Activated T-cell treated with anti-CD3 and anti-CD28 coated beads, Interleukin-2, amount 50 U/mL, for 4 hours (primary cell): ENCODE data around the gene PGM1. TPM values are rescaled to one million over a fixed set of nuclear protein-coding genes. Genes with fewer than 3 reads are reported as not detected.
"Not testable (repeated sequence)": the region's sequence is repeated elsewhere in the genome, so short reads cannot be mapped to it uniquely, and the experiment has no call there.

Experiments used
- ATAC-seq, 2 donors: fragments of 200-7000 bp; cut with Tn5 transposase; one replicate each; pipeline ENCODE4 v1.10.0; 2021
- DNase-seq: peaks from one replicate; pipeline ENCODE4 v3.0.0-alpha.2; 2020
- H3K27me3 Mint-ChIP-seq: one replicate; pipeline ENCODE4 v1.8.0; 2021; ENCODE audit warnings: low read depth, mixed read lengths
- H3K36me3 Mint-ChIP-seq: one replicate; pipeline ENCODE4 v1.8.0; 2022; ENCODE audit warnings: mixed read lengths; ENCODE audit not compliant: insufficient read depth
- H3K4me1 Mint-ChIP-seq: one replicate; pipeline ENCODE4 v1.8.0; 2021; ENCODE audit warnings: low read depth, mixed read lengths
- H3K4me3 Mint-ChIP-seq: one replicate; pipeline ENCODE4 v1.8.0; 2021; ENCODE audit warnings: mild to moderate bottlenecking, moderate library complexity, mixed read lengths
- H3K9me3 Mint-ChIP-seq: one replicate; pipeline ENCODE4 v1.8.0; 2021; ENCODE audit warnings: mixed read lengths
- total RNA-seq, 3 donors: library from RNA; stranded (reverse); gene quantifications; one replicate each; pipeline ENCODE4 v1.2.1, GENCODE V29; 2021

PGM1 gene
- total RNA-seq, result 10 to 100 TPM; 21.0 to 25.6 (median 23.8) TPM

DNA sequence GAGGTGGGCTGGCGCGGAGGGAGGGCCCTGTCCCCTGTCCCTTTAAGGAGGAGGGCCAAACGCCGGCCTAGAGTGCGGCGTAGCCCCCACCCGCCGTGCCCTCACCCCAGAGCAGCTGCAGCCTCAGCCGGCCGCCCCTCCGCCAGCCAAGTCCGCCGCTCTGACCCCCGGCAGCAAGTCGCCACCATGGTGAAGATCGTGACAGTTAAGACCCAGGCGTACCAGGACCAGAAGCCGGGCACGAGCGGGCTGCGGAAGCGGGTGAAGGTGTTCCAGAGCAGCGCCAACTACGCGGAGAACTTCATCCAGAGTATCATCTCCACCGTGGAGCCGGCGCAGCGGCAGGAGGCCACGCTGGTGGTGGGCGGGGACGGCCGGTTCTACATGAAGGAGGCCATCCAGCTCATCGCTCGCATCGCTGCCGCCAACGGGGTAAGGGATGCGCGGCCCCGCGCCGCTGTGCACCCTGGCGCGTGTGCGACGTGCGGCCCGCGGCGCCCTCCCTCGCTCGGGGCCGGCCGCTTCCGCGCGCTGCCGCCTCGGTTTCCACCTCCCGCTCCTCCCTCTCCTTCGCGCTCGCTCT lies at the start of gene PGM1:
PGM1 (plus strand) TSS at position 109 of the 583 bp plus-strand sequence; CDS start at position 187, 78 bp downstream.
- no peaks in the 10 kb centered on the region for H3K9me3 Mint-ChIP-seq
- peak; percentile 69 for DNase-seq
- H3K4me3 Mint-ChIP-seq, result peak within 1 kb of the TSS; percentile 97

DNA sequence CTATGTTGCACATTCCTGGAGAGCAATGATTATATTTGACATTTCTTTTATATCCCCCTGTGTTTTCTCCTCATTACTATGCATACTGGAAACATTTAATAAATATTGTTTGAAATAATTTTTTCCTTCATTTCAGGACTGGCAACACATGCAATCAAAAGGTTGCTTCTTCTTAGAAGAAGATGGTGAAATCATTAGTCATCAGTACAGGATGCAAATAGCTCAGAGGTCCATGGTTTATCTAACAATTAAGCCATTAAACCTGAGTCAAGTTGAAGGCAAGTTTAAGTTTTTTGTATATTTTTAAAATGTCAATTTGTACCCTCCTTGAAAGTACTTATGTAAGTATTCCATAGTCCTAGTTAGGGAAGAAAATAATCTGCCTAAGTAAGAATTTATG lies 47.4 kb upstream of the PGM1 start:
- no peaks in the 10 kb centered on the region for H3K27me3 Mint-ChIP-seq
- no peaks in the 10 kb centered on the region for H3K4me1 Mint-ChIP-seq
- H3K36me3 Mint-ChIP-seq, result peaks cover 13% of the 10 kb centered on the region
- H3K9me3 Mint-ChIP-seq, result no peaks in the 10 kb centered on the region
- no peak overlapping the region for H3K4me3 Mint-ChIP-seq
- ATAC-seq (no peak), DNase-seq (no peak)

More for the DNA sequence above, at the start of gene PGM1:
- Mint-ChIP-seq H3K4me1 (peaks cover 27% of the 10 kb centered on the region), H3K27me3 (no peaks in the 10 kb centered on the region), H3K36me3 (no peaks in the 10 kb centered on the region)
- peak; percentile 85 to 86 for ATAC-seq

DNA sequence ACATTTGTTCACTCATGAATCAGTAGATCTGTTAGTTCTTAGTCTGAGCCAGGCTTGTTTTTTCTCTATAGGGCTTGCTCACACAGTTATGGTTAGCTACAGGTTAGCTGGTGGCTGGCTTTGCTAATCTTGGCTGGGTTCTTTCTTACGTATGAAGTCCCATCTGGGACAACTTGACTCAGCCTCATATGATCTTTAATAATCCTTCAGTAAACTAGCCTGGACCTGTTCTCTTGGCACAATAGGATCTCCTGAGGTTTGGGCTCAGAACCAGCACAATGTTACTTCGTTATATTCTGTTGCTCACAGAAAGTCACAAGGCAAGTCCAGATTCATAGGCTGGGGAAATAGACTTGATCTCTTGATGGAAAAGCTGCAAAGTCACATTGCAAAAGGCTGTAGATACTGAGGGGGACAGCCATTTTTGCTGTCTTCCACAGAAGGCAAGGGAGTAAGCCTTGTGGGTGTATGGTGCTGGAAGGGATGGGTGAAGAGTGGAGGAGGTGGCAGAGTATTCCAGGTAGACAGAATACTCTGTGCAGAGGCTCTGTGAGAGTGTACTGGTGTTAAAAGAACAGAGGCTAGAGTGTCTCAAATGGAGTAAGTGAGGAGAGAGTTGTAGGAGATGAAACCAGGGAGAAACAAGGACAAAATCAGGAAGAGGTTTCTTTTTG lies 45.5 kb upstream of the PGM1 start:
- Mint-ChIP-seq H3K4me1 (no peaks in the 10 kb centered on the region), H3K4me3 (no peak overlapping the region), H3K36me3 (peaks cover 13% of the 10 kb centered on the region), H3K9me3 (no peaks in the 10 kb centered on the region), H3K27me3 (no peaks in the 10 kb centered on the region)
- no peak for ATAC-seq
- DNase-seq, result no peak

DNA sequence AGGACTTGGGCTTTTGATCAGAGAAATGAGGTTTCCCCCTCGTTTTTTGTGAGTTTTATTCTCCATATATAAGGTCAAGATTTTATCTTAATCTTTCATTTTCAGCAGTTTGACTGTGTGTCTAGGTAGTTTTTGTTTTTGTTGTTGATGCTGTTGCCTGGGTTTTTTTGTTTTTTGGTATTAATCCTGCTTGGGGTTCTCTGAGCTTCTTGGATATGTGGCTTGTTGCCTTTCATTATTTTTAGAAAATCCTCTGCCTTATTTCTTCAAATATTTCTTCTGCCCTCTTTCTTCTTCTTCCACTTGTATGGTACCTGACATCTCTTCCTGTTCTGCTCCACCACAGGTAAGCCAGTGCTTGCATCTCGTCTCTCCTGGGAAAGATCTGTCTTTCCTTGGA lies 44.9 kb upstream of the PGM1 start:
- Mint-ChIP-seq H3K9me3 (no peaks in the 10 kb centered on the region), H3K4me3 (no peak overlapping the region), H3K27me3 (no peaks in the 10 kb centered on the region), H3K36me3 (peaks cover 14% of the 10 kb centered on the region), H3K4me1 (no peaks in the 10 kb centered on the region)
- DNase-seq (no peak), ATAC-seq (no peak)

DNA sequence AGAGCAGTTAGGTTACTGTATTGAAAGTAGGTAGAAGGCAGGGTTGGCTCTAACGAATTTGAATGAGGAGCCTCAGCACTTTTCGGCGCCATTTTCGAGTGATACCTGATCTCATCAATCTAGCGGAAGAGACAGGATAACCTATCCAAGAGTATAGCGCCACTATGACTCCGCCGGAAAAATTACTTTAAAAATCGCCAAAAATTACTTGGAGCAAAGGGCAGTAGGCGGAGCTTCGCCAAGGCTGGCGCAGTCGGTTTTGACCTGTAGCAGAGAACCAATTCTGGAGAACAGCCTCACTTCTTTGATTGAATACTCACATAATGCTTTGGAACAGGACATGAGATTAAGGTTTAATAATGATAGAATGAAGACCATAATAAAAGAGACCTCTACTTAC lies 44.3 kb upstream of the PGM1 start:
- H3K4me1 Mint-ChIP-seq, result no peaks in the 10 kb centered on the region
- ATAC-seq (no peak), DNase-seq (no peak)
- H3K9me3 Mint-ChIP-seq, result no peaks in the 10 kb centered on the region
- H3K4me3 Mint-ChIP-seq, result no peak overlapping the region
- H3K36me3 Mint-ChIP-seq, result peaks cover 14% of the 10 kb centered on the region
- no peaks in the 10 kb centered on the region for H3K27me3 Mint-ChIP-seq

DNA sequence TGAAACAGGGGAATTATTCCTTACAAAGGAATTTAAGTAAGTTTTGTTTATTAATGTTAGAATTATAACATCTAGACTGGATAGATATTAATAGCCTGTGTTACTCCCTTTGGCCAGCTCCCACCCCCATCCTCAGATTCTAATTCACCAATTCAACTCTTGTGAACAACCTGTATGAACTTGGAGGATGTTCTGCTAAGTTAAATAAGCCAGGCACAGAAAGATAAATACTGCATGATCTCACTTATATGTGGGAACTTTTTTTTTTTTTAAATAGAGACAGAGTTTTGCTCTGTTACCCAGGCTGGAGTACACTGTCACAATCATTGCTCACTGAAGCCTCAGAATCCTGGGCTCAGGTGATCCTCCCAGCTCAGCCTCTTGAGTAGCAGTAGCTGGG lies 37.7 kb upstream of the PGM1 start:
- Mint-ChIP-seq H3K4me1 (no peaks in the 10 kb centered on the region), H3K27me3 (no peaks in the 10 kb centered on the region), H3K36me3 (peaks cover 8% of the 10 kb centered on the region), H3K9me3 (no peaks in the 10 kb centered on the region), H3K4me3 (no peak overlapping the region)
- DNase-seq, result no peak
- ATAC-seq, result no peak

DNA sequence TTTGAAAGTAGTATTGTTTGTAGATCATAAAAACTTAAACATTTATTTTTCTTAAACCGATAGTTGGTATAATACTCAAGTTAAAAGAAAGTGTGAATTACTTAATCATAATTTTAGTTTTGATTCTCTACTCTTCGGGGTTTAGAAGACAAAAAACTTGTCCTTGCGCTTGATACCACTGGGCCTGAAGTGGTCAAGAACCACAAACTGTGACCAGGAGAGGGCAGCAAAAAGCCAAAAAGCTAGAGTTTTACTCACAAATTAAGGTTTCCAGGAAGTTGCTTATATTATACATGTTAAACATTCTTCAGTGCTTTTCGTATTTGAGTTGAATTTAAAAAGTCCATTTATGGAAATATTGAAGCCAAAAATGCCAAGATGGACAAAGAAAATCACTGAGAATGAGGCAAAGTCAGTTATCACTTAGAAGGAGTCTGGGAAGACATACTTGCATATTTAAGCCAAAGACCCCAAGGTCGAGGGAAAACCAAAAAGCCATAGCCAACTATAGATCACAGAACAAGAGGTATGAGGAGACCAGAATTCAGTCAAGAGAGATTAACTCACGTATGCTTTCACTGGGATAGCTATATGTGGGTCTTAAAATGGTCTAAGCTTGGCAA lies 35.7 kb upstream of the PGM1 start:
- ATAC-seq (no peak), DNase-seq (no peak)
- Mint-ChIP-seq H3K4me3 (no peak overlapping the region), H3K36me3 (peaks cover 10% of the 10 kb centered on the region), H3K4me1 (no peaks in the 10 kb centered on the region), H3K9me3 (no peaks in the 10 kb centered on the region), H3K27me3 (no peaks in the 10 kb centered on the region)

DNA sequence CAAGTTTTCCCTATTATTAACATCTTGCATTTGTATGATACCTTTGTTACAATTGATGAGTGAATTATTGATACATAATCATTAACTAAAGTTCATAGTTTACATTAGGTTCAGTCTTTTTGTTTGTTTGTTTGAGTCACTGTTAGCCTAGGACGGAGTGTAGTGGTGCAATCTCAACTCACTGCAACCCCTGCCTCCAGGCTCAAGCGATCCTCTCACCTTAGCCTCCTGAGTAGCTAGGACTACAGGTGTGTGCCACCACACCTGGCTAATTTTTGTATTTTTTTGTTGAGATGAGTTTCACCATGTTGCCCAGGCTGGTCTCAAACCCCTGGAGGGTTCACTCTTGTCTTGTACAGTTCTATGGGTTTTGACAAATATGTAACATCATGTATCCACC lies 33.9 kb upstream of the PGM1 start:
- Mint-ChIP-seq H3K36me3 (peaks cover 10% of the 10 kb centered on the region), H3K4me1 (no peaks in the 10 kb centered on the region), H3K4me3 (no peak overlapping the region), H3K27me3 (no peaks in the 10 kb centered on the region), H3K9me3 (no peaks in the 10 kb centered on the region)
- DNase-seq (no peak), ATAC-seq (no peak)

DNA sequence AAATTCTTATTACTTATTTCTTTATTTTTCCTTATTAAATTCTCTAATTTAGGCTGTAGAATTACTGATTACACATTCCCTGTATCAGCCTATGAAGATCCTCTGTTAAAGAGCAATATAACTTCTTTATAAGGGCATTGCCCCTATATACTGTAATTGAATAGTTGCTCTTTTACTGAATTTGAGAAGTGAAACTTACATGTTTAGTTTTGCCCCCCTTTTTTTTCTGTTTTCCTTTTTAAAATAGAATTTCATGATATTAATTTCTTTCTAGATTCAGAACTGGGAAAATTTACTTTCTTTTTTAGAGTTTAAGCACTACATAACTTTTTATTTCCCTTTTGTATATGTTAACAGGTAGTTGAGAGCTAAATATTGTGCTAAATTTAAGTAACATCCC lies 29.5 kb upstream of the PGM1 start:
- DNase-seq, result no peak
- H3K36me3 Mint-ChIP-seq, result peaks cover 16% of the 10 kb centered on the region
- H3K9me3 Mint-ChIP-seq, result no peaks in the 10 kb centered on the region
- no peak for ATAC-seq
- no peak overlapping the region for H3K4me3 Mint-ChIP-seq
- no peaks in the 10 kb centered on the region for H3K27me3 Mint-ChIP-seq
- no peaks in the 10 kb centered on the region for H3K4me1 Mint-ChIP-seq

DNA sequence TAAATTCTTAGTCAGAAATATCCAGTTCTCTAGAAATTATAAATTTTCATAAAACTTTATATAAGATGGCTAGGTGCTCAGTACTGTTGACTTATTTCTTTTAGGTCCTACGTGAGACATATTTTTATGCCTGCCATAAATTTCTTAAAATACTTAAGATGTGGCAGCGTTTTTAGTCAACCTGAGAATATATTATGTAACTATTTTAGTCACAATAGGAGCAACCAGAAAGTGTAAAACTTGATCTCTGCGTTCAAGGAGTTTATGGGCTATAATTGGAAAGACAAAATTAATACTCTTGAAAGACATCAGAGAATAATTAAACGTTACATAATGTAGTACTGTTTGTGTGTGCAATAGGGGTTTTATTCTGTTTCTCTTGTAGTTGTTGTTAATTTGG lies 24.1 kb upstream of the PGM1 start:
- Mint-ChIP-seq H3K27me3 (no peaks in the 10 kb centered on the region), H3K4me3 (no peak overlapping the region), H3K4me1 (no peaks in the 10 kb centered on the region), H3K36me3 (peaks cover 14% of the 10 kb centered on the region), H3K9me3 (no peaks in the 10 kb centered on the region)
- no peak for ATAC-seq
- no peak for DNase-seq

DNA sequence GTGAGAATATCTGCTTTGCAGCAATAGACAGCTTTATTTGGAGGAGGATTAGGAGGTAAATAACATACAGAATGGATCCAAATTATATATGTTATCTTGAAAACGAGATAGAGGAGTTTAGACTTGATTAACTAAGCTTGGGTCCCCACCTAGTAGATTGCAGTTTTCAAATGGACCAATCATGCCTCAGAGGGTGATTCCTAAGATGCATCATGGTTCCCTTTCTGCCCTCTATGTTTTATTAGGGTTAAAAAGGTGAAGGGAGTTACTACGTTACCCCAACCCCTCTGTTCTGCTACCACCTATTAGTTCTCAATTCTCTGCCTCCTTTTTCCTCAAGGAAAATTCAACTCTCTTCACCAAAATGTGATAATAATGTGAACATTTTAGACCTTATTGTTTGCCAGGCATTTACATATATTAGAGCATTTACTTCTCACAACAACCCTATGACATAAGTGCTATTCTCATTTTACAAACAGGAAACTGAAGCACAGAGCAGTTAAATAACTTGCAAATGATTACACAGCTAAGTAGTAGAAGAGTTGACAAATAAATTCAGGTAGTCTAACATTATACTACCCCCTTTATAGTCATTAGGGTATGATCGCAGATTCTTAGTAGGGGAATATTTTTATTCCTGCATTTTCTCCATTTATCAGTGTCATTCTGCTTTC lies 23.4 kb upstream of the PGM1 start:
- Mint-ChIP-seq H3K9me3 (no peaks in the 10 kb centered on the region), H3K4me3 (no peak overlapping the region), H3K4me1 (no peaks in the 10 kb centered on the region), H3K36me3 (peaks cover 9% of the 10 kb centered on the region), H3K27me3 (no peaks in the 10 kb centered on the region)
- no peak for DNase-seq
- no peak for ATAC-seq

DNA sequence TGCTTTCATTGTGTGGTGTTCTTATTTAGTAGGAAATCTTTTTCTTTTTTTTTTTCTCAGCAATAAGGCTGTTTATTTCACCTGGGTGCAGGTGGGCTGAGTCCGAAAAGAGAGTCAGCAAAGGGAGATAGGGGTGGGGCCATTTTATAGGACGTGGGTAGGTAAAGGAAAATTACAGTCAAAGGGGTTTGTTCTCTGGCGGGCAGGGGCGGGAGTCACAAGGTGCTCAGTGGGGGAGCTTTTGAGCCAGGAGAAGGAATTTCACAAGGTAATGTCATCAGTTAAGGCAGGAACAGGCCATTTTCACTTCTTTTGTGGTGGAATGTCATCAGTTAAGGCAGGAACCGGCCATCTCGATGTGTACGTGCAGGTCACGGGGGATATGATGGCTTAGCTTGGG lies 20.5 kb upstream of the PGM1 start:
- not testable (repeated sequence) for H3K36me3 Mint-ChIP-seq, H3K4me1 Mint-ChIP-seq, H3K27me3 Mint-ChIP-seq, H3K9me3 Mint-ChIP-seq, H3K4me3 Mint-ChIP-seq, ATAC-seq, DNase-seq

DNA sequence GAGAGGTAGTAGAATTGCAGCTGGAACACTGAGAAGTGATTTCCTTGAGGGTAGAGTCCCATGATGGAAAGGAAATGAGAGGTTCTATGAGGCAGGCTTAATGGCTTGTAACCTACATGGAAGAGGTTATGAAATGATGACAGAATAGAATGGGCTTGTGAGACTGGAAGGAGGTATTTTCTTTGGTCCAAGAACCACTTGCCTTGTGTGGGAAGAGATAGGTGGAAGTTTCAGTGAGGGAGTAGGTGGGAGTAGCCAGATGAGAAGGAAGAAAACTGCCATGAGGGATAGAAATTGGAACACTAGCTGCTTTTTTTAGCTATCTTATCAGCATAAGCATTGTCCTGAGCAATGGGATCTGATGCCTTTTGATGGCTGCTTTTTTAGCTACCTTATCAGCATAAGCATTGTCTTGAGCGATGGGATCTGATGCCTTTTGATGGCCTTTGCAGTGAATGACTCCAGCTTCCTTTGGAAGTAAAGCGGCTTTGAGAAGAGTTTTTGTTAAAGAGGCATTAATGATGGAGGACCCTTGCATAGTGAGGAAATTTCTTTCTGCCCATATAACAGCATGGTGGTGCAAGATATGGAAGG lies 18.9 kb upstream of the PGM1 start:
- not testable (repeated sequence) for H3K9me3 Mint-ChIP-seq, H3K27me3 Mint-ChIP-seq, DNase-seq, ATAC-seq, H3K4me1 Mint-ChIP-seq, H3K4me3 Mint-ChIP-seq, H3K36me3 Mint-ChIP-seq

DNA sequence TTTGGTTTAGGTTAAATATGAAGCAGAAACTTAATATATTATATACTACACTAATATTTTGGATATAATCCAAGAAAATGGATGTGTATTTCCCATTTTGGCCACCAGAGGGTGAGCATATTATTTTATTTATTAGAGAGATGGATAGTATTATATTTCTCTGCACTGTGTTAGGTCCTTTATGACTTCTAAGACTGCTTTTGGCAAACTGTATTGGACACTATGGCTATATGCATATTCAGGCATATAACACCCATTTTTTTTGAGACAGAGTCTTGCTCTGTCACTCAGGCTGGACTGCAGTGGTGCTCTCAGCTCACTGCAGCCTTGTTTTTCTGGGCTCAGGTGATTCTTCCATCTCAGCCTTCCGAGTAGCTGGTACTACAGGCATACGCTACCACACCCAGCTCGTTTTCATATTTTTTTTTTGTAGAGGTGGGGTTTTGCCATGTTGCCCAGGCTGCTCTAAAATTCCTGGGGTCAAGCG lies 17.8 kb upstream of the PGM1 start:
- no peaks in the 10 kb centered on the region for H3K36me3 Mint-ChIP-seq
- no peak for ATAC-seq
- no peak overlapping the region for H3K4me3 Mint-ChIP-seq
- no peaks in the 10 kb centered on the region for H3K27me3 Mint-ChIP-seq
- no peaks in the 10 kb centered on the region for H3K4me1 Mint-ChIP-seq
- no peak for DNase-seq
- no peaks in the 10 kb centered on the region for H3K9me3 Mint-ChIP-seq
